Mesendoderm (in vitro differentiated cells): ENCODE measurements around the gene COL4A3.

Experiments used
- DNase-seq: peaks from one replicate; pipeline ENCODE4 v3.0.0; 2013
- H2AK5ac ChIP-seq: 2 replicates; pipeline ENCODE4 v1.6.1; 2013; ENCODE audit warnings: low read length, inconsistent platforms
- H2BK120ac ChIP-seq: 2 replicates; pipeline ENCODE4 v1.6.1; 2013; ENCODE audit warnings: low read depth, mild to moderate bottlenecking, low read length, moderate library complexity, mixed read lengths
- H2BK15ac ChIP-seq: replicated peaks from 2 replicates; pipeline ENCODE4 v1.6.1; 2013; ENCODE audit warnings: low read depth, mild to moderate bottlenecking, moderate library complexity
- H2BK5ac ChIP-seq: 2 replicates; pipeline ENCODE4 v1.6.1; 2013; ENCODE audit warnings: low read length, inconsistent platforms
- H3K18ac ChIP-seq: 2 replicates; pipeline ENCODE4 v1.6.1; 2013; ENCODE audit warnings: mild to moderate bottlenecking, low read length, mixed read lengths
- H3K23ac ChIP-seq: one replicate; pipeline ENCODE4 v1.6.1; 2013; ENCODE audit warnings: low read length
- H3K27ac ChIP-seq: 2 replicates; pipeline ENCODE4 v1.5.1; 2013; ENCODE audit warnings: low read depth, mild to moderate bottlenecking, inconsistent platforms, low read length, moderate library complexity
- H3K27me3 ChIP-seq: 2 replicates; pipeline ENCODE4 v1.6.1; 2013; ENCODE audit warnings: low read length, control low read depth, mild to moderate bottlenecking, inconsistent platforms; ENCODE audit not compliant: insufficient read depth, poor library complexity
- H3K36me3 ChIP-seq: 2 replicates; pipeline ENCODE4 v1.6.1; 2013; ENCODE audit warnings: low read length, inconsistent platforms; ENCODE audit not compliant: control insufficient read depth, insufficient read depth
- H3K4ac ChIP-seq: one replicate; pipeline ENCODE4 v1.6.1; 2013; ENCODE audit warnings: low read depth, mild to moderate bottlenecking, low read length, moderate library complexity
- H3K4me1 ChIP-seq: 2 replicates; pipeline ENCODE4 v1.6.1; 2013; ENCODE audit warnings: low read depth, low read length, inconsistent platforms; ENCODE audit not compliant: control insufficient read depth
- H3K4me2 ChIP-seq: 2 replicates; pipeline ENCODE4 v1.6.1; 2013; ENCODE audit warnings: low read length
- H3K4me3 ChIP-seq: 2 replicates; pipeline ENCODE4 v1.5.1; 2013; ENCODE audit warnings: mild to moderate bottlenecking, low read length
- H3K56ac ChIP-seq: one replicate; pipeline ENCODE4 v1.6.1; 2013; ENCODE audit warnings: low read length
- H3K79me1 ChIP-seq: 2 replicates; pipeline ENCODE4 v1.6.1; 2013; ENCODE audit warnings: low read length, inconsistent platforms
- H3K79me2 ChIP-seq: 2 replicates; pipeline ENCODE4 v1.6.1; 2013; ENCODE audit warnings: mild to moderate bottlenecking, low read length; ENCODE audit not compliant: control insufficient read depth, insufficient read depth
- H3K9ac ChIP-seq: 2 replicates; pipeline ENCODE4 v1.6.1; 2013; ENCODE audit warnings: low read length, inconsistent platforms
- H4K5ac ChIP-seq: one replicate; pipeline ENCODE4 v1.6.1; 2013; ENCODE audit warnings: low read length
- H4K8ac ChIP-seq: one replicate; pipeline ENCODE4 v1.6.1; 2013; ENCODE audit warnings: low read depth, mild to moderate bottlenecking, control low read depth, low read length, moderate library complexity
- WGBS: extraction: QIAGEN DNeasy Blood & Tissue Kit; methylation state at CpG from one replicate; pipeline ENCODE4 v1.1.7; 2013; ENCODE audit warnings: low lambda C conversion rate, missing lambda C conversion rate; ENCODE audit not compliant: insufficient coverage; ENCODE audit errors: extremely low coverage; 5-methylcytosine and 5-hydroxymethylcytosine counted together

COL4A3 gene

GRCh38 chr2:227150222-227150936 is 14.0 kb upstream of the COL4A3 start:
- Histone ChIP-seq H3K4me3 (no peak overlapping the region), H3K4me1 (no peaks in the 10 kb centered on the region), H3K27ac (no peak overlapping the region), H2BK5ac (no peak overlapping the region), H3K9ac (no peak overlapping the region), H4K8ac (no peak overlapping the region), H2BK120ac (no peak overlapping the region), H3K27me3 (no peaks in the 10 kb centered on the region), H3K23ac (no peak overlapping the region), H3K18ac (no peak overlapping the region), H4K5ac (no peak overlapping the region), H2BK15ac (no peak overlapping the region), H3K4me2 (no peak overlapping the region), H3K56ac (no peak overlapping the region), H3K36me3 (no peaks in the 10 kb centered on the region), H3K79me1 (no peaks in the 10 kb centered on the region), H3K79me2 (no peaks in the 10 kb centered on the region), H2AK5ac (no peak overlapping the region), H3K4ac (no peak overlapping the region)
- no peak for DNase-seq
- WGBS, result no CpG with 5 or more reads among the region's 2 CpGs

- Histone ChIP-seq H2BK5ac (no peak overlapping the region), H3K4me2 (no peak overlapping the region), H3K79me2 (no peaks in the 10 kb centered on the region), H3K18ac (no peak overlapping the region), H3K4me3 (no peak overlapping the region), H2BK120ac (no peak overlapping the region), H3K4ac (no peak overlapping the region), H3K79me1 (no peaks in the 10 kb centered on the region), H3K27ac (no peak overlapping the region), H2AK5ac (no peak overlapping the region), H3K56ac (no peak overlapping the region), H3K36me3 (no peaks in the 10 kb centered on the region), H2BK15ac (no peak overlapping the region), H3K23ac (no peak overlapping the region), H4K8ac (no peak overlapping the region), H3K9ac (no peak overlapping the region), H3K27me3 (no peaks in the 10 kb centered on the region), H4K5ac (no peak overlapping the region), H3K4me1 (no peaks in the 10 kb centered on the region)
- no CpG with 5 or more reads among the region's 2 CpGs for WGBS
- no peak for DNase-seq
Measured at GRCh38 chr2:227152093-227152766, 12.2 kb upstream of the COL4A3 start.

GRCh38 chr2:227153307-227153706 is 11.1 kb upstream of the COL4A3 start:
- H3K4ac ChIP-seq, result no peak overlapping the region
- no peak overlapping the region for H4K5ac ChIP-seq
- no peaks in the 10 kb centered on the region for H3K36me3 ChIP-seq
- no peak overlapping the region for H3K18ac ChIP-seq
- H2BK15ac ChIP-seq, result no peak overlapping the region
- H2BK120ac ChIP-seq, result no peak overlapping the region
- H3K79me2 ChIP-seq, result no peaks in the 10 kb centered on the region
- no peaks in the 10 kb centered on the region for H3K4me1 ChIP-seq
- H2AK5ac ChIP-seq, result no peak overlapping the region
- no peak overlapping the region for H3K4me2 ChIP-seq
- DNase-seq, result no peak
- no CpG with 5 or more reads among the region's 4 CpGs for WGBS
- no peak overlapping the region for H2BK5ac ChIP-seq
- no peak overlapping the region for H3K23ac ChIP-seq
- H3K4me3 ChIP-seq, result no peak overlapping the region
- no peak overlapping the region for H3K27ac ChIP-seq
- no peak overlapping the region for H3K56ac ChIP-seq
- no peaks in the 10 kb centered on the region for H3K27me3 ChIP-seq
- H3K79me1 ChIP-seq, result no peaks in the 10 kb centered on the region
- no peak overlapping the region for H3K9ac ChIP-seq
- H4K8ac ChIP-seq, result no peak overlapping the region

GRCh38 chr2:227153758-227154486 is 10.5 kb upstream of the COL4A3 start:
- no peak overlapping the region for H3K23ac ChIP-seq
- H3K79me2 ChIP-seq, result no peaks in the 10 kb centered on the region
- no peaks in the 10 kb centered on the region for H3K79me1 ChIP-seq
- H3K36me3 ChIP-seq, result no peaks in the 10 kb centered on the region
- WGBS, result no CpG with 5 or more reads among the region's 4 CpGs
- no peak overlapping the region for H2BK5ac ChIP-seq
- H2BK15ac ChIP-seq, result no peak overlapping the region
- H3K18ac ChIP-seq, result no peak overlapping the region
- H3K9ac ChIP-seq, result no peak overlapping the region
- H3K4me2 ChIP-seq, result no peak overlapping the region
- no peaks in the 10 kb centered on the region for H3K4me1 ChIP-seq
- no peak overlapping the region for H2AK5ac ChIP-seq
- no peaks in the 10 kb centered on the region for H3K27me3 ChIP-seq
- DNase-seq, result no peak
- no peak overlapping the region for H4K5ac ChIP-seq
- no peak overlapping the region for H3K4ac ChIP-seq
- H3K56ac ChIP-seq, result no peak overlapping the region
- no peak overlapping the region for H2BK120ac ChIP-seq
- H4K8ac ChIP-seq, result no peak overlapping the region
- no peak overlapping the region for H3K4me3 ChIP-seq
- no peak overlapping the region for H3K27ac ChIP-seq

GRCh38 chr2:227154986-227155774 is 9.2 kb upstream of the COL4A3 start:
- Histone ChIP-seq H3K4me1 (no peaks in the 10 kb centered on the region), H3K27me3 (no peaks in the 10 kb centered on the region), H3K79me2 (no peaks in the 10 kb centered on the region), H2BK5ac (no peak overlapping the region), H3K23ac (no peak overlapping the region), H3K36me3 (no peaks in the 10 kb centered on the region), H2BK15ac (no peak overlapping the region), H3K4me3 (no peak overlapping the region), H2BK120ac (no peak overlapping the region), H3K27ac (no peak overlapping the region), H3K4ac (no peak overlapping the region), H3K18ac (no peak overlapping the region), H4K5ac (no peak overlapping the region), H4K8ac (no peak overlapping the region), H3K79me1 (no peaks in the 10 kb centered on the region), H2AK5ac (no peak overlapping the region), H3K56ac (no peak overlapping the region), H3K4me2 (no peak overlapping the region), H3K9ac (no peak overlapping the region)
- DNase-seq, result no peak
- no CpG with 5 or more reads among the region's 6 CpGs for WGBS
